Frontal cortex (tissue), 4 donors: ENCODE data around the gene AKAP8. TPM values are rescaled to one million over a fixed set of nuclear protein-coding genes. Genes with fewer than 3 reads are reported as not detected.

Source experiments
- DNase-seq, 2 donors: peaks; one replicate each; pipeline ENCODE4 v3.0.0; 2012; ENCODE audit warnings: low spot score in 2 of 2
- FAIRE-seq: peaks from 2 replicates; lab custom pipeline; 2012; peaks lifted over from hg19 to GRCh38; lab: Jason Lieb, UNC
- small RNA-seq: library from RNA; depleted of rRNA; stranded (forward); fragments of <200 nt; gene quantifications from one replicate; pipeline ENCODE3, GENCODE V24; 2014
- total RNA-seq: library from RNA; depleted of rRNA; stranded (reverse); fragments of >200 nt; gene quantifications from one replicate; pipeline ENCODE4 v1.2.3, GENCODE V29; 2014
- donor health status: control.
- donor health status: control.
- donor health status: control.

Gene AKAP8
- total RNA-seq, 1 donor from 2014 or later = 9.8 TPM

DNA sequence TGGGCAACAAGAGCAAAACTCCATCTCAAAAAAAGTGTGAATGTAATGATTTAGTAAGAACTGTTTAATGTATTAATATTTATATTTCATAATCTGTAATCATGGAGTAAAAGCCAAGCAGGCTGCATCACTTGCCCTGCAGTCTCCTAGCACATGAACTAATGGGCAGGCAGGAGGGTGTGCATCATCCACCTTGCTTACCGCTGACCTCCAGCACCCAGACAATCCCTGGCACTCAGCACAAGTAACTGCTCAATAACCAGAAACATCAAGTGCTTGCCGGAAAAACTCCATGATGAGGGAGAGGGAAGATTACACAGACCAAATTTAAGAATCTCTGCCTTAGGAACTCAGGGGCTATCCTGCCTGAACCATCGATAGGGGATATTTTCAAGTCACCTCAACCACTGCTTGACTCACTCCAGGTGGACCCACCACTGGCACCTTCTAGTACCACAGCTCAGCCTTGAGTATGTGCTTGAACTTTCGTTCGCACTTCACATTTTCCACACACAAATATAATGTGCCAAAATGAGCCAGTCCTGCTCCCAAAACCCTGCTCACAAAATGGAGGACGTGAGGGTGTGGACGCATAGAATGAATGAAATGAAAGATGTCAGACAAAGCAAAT lies 65.8 kb downstream of the AKAP8 start:
- FAIRE-seq = no peak
- no peak for DNase-seq

DNA sequence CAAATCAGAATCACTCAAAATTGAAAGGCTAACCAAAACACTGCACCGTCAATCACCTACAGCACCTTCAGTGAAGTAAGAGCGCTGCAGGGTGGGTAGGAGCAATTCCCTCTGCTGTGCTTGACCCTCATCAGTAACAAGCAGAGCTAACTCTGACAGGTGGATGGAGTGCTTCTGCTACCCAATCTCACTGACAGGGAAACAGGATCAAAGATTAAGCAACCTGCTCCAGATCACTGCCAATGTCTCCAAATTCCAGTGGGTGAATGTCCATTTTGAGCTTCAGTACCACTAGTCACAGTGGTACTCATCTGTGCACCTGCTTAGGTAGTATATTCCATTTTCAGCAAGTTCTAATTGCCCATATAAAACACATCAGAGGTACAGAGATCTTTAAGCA lies 72.4 kb downstream of the AKAP8 start:
- DNase-seq (no peak), FAIRE-seq (no peak)

GRCh38 chr19:15305582-15306334 lies 73.8 kb downstream of the AKAP8 start:
- FAIRE-seq (no peak), DNase-seq (no peak)

DNA sequence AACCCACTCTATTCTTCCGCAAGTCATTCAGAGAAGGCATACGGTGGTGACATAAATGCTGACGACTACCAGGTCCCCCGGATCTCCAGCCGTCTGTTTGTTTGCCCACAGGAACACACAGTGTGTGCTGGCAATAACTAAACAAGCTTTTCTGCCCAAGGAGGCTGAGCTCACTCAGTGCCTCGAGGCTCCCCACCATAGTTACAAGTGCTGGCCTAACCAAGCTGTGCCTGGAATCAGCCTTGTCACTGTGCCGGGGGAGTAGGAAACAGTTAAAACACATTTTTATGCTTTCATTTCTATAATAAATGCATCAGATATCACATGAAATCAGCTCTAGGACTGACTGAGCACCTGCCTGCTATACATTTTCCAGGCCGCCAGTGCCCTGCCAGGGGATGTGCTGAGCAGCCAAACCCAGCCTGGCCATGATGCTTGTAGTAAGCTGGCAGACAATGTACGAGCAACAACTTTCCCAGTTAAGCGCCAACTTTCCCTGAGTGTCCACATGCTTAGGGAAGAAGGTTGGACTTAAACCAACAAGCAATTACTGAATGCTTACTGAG lies 75.4 kb downstream of the AKAP8 start:
- FAIRE-seq (no peak), DNase-seq (no peak)

Small RNA genes within 50 kb of the gene (small RNA-seq; reads per million reads assigned to genes)
- gene AC005776.1 = not detected

Other genes starting within 250 kb of the AKAP8 start
- 6.9 TPM for gene NOTCH3, start 178.8 kb downstream of the AKAP8 start, total RNA-seq
- gene EPHX3, start 147.3 kb downstream of the AKAP8 start, total RNA-seq = under 0.01 TPM
- gene BRD4, start 47.2 kb downstream of the AKAP8 start, total RNA-seq = 11.4 TPM
- gene AKAP8L, start 39.2 kb upstream of the AKAP8 start, total RNA-seq = 65.2 TPM
- 10.6 TPM for gene WIZ, start 70.2 kb upstream of the AKAP8 start, total RNA-seq
- gene RASAL3, start 84.8 kb upstream of the AKAP8 start, total RNA-seq = 0.41 TPM
- gene PGLYRP2, start 99.7 kb upstream of the AKAP8 start, total RNA-seq = not detected
- not detected for gene CYP4F22, start 128.7 kb upstream of the AKAP8 start, total RNA-seq
- not detected for gene CYP4F8, start 235.4 kb upstream of the AKAP8 start, total RNA-seq